IPS DF 19.7 (cell line): Measurements from ENCODE around the gene FBXL13.
"Not testable (repeated sequence)": the region's sequence is repeated elsewhere in the genome, so short reads cannot be mapped to it uniquely, and the experiment has no call there.

Experiments used
- DNase-seq: peaks from one replicate; pipeline ENCODE4 v3.0.0-alpha.2; 2013; ENCODE audit warnings: low read depth, low spot score

FBXL13 gene

DNA sequence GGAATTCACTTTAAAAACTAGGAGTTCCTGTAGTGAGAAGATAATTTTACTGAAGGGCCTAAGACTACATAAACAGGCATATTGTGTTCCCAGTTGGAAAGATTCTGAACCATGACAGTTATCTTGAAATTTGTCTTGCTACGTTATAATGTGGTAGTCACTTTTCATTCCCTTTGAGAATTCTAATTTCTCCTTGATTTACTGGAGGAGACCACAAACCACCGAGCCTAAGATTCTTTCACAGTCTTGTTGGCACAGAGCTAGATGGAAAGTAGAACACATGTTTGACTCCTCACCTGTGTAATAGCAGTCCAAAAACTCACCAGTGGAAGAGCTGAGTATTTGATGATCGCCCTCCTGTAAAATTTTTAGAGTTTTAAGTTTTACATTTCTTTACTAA, 5.2 kb upstream of the FBXL13 start:
- DNase-seq: no peak

DNA sequence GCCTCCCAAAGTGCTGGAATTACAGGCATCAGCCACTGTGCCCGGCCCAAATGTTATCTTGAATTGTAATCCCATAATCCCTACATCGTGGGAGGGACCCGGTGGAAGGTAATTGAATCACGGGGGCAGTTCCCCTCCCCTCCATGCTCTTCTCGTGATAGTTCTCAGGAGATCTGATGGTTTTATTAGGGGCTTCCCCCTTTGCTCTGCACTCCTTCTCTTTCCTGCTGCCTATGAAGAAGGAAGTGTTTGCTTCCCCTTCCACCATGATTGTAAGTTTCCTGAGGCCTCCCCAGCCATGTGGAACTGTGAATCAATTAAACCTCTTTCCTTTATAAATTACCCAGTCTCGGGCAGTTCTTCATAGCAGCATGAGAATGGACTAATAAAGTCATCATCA, 3.6 kb upstream of the FBXL13 start:
- not testable (repeated sequence) for DNase-seq

DNA sequence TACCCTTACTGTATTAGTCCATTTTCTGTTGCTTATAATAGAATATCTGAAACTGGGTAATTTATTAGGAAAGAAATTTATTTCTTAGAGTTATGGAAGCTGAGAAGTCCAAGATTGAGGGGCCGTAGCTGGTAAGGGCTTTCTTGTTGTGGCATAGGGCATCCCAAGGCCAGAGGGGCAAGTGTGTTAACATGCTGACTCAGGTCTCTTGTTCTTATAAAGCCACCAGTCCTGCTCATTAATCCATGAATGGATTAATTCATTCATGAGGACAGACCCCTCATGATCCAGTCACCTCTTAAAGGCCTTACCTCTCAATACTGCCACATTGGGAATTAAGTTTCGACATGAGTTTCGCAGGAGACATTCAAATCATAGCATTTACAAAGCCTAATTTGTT, 2.7 kb upstream of the FBXL13 start:
- no peak for DNase-seq

DNA sequence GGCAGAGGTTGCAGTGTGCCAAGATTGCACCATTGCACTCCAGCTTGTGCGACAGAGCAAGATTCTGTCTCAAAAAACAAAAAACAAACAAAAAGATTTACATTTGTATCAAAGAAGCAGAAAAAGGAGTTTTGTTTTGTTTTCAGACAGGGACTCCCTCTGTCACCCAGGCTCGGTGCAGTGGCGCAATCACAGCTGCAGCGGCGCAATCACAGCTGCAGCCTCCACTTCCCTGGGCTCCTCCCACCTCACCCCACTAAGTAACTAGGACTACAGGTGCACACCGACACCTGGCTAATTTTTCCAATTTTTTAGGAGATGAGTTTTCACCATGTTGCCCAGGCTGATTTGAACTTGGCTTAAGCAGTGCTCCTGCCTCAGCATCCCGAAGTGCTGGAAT, 2.2 kb upstream of the FBXL13 start:
- DNase-seq: no peak

DNA sequence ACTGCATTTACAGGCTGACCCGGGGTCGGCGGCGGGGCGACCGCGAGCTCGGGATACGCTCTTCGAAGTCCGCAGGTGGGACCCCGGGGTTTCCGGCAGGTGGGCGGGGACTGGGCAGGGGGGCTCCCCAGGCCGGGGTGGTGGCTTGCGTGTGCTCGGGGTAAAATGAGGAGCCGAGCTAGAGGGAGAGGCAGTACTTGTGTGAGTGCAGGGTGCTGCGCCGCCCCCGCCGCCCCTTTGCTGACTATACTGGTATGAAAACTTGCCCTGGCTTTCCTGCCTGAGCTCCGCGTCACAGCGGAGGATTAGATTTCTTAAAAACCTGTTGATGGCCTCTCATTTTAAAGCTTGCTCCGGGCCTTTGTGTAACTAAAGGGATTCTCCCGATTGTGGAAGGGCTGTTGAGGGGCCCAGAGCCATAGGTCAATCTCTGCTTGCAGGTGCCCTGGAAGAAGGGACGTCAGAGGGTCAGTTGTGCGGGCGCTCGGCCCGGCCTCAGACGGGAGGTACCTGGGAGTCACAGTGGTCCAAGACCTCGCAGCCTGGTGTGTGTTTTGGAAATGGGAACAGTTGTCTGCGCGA, 832 bp upstream of the FBXL13 start:
- DNase-seq: no peak

DNA sequence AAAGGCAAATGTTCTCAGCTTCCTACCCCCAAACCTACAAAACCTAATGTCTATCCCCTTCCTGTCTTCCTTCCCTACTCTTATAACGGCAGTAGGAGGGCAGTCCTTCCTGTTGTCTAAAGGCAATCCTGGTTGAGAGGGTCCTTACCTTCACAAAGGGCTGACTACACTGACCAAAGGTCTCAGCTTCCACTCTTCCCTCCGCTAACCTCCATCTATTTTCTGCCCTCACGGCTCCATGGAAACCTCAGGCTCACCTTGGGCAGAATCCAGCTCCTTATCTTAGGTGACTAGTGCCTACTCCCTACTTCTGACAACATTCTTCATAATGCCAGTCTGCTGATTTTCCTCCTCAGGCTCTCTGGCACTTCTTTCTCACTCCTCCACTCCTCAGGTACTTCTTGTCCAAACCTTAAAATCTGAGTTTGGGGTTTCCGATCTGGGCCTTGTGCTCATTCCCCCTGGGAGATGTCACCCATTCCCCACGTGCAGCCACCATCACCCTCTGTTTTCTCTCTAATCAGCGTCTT, 542 bp downstream of the FBXL13 start:
- no peak for DNase-seq

DNA sequence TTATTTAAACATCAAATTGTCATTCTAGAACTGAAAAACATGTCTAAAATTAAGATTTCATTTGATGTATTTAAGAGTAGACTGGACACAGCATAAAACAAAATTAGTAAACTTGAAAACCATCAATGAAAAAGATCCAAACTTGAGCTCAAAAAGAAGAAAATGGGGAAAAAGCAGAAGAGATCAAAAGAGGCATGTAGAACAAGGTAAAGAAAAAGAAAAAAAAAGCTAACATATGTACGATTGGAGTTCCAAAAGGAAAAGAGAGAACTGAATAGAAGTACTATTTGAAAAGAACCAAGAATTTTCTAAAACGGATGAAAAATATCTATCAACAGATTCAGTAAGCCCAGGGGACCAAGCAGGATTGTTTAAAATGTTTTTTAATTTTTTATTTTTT, 3.6 kb downstream of the FBXL13 start:
- no peak for DNase-seq

DNA sequence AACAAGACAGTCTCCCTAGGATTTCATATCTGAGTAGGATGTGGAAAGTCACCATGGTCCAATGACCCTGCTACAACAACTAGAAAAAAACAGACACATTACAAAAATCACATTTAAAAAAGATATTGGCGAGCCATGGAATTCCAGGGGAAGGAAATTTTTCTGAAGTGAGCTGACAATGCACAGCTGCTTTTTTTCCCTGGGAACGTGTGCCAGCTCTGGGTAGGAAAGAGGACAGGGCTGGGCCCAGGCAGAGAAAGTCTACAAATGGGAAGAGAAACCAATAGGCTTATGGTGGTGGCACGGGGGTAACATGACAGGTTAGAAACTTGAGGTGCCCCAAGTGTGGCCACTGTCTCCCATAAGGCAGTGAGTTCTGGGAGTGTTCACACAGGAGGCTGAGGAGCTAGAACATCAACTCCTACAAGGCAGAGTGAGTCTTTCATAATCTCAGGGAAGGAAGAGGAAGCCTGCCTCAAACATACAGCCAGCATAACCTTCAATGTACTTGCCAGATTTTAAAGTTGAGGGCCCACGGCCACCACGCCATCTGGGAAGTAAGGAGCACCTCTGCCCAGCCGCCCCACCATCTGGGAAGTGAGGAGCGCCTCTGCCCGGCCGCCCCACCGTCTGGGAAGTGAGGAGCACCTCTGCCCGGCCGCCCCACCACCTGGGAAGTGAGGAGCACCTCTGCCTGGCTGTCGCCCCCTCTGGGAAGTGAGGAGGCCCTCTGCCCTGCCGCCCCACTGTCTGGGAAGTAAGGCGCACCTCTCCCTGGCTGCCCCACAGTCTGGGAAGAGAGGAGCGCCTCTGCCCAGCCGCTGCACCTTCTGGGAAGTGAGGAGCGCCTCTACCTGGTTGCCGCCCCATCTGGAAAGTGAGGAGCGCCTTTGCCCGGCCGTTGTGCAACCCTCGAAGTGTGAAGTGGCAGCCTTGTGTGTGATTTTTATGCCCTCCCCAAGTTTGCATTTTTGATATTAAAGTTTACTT, 5.9 kb downstream of the FBXL13 start:
- DNase-seq: no peak

DNA sequence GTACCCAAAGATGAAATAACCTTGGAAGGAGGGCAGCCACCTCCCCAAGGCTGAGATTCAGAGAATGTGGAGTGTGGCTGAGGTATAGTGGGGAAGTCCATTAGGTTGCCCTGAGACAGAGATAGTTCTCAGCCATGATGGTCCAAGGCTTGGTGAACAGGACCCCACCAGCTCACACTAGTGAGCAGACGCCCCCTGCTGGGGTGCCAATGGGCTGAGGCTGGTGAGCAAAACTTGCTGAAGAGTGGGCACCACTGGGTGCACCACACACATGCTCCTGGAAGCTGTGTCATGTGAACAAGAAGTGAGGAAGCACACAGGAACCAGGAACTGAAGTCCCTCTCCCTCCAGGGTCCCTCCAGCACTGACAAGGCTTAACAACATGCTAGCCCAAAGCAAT, 8.9 kb downstream of the FBXL13 start:
- DNase-seq: no peak

DNA sequence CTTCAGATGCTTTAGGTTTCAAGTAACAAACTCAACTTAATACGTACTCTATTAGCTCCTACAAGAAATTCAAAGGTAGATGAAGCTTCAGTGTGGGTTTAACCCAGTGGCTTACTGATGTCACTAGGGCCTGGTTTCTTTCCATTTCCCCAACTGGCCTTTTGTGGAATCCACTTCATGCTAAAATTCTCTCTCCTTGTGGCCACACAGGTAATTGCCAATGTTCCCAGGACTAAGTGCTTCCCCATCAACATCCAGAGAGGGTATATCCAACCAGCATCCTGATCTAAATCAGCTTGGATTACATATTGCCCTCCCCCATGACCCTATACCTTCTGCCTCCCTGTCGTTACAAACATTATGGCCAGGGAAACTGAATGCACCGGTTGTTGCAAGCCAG, 10.7 kb downstream of the FBXL13 start:
- no peak for DNase-seq

DNA sequence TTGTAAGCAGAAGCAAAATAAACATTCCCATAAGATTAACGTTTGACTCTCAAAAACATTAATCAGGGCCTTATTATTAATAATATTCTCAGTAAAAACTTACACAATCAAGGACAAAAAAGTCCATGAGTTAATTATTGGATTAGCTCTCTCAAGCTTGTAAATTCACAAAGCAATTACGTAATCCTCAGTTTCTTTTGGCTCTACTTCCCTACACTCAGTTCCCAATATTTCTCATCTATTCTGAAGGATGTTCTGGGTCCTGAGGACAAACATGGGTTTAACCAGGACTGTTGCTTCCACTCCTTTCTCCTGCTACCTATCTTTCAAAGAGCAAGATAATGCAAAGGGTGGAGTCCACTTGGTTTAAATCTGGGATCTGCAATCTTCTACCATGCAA, 15.1 kb downstream of the FBXL13 start:
- DNase-seq: no peak

DNA sequence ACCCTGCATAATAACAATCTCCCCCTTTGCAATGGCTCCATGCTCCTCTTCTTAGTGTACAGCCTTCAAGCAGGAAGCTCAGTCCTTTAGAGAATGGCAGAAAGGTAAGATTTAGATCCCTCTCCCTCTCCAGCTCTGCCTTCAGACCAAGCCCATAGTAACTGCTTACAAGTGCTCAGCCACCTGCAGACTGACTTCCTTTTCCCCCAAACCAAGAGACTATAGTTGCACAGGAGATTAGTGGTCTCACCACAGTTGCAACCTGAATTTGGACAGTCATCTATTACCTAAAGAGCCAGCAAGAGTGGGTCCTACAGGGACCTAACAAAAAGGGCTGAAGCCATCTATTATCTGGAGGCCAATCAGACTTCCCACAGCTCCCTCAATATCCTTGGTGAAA, 16.5 kb downstream of the FBXL13 start:
- DNase-seq: no peak

DNA sequence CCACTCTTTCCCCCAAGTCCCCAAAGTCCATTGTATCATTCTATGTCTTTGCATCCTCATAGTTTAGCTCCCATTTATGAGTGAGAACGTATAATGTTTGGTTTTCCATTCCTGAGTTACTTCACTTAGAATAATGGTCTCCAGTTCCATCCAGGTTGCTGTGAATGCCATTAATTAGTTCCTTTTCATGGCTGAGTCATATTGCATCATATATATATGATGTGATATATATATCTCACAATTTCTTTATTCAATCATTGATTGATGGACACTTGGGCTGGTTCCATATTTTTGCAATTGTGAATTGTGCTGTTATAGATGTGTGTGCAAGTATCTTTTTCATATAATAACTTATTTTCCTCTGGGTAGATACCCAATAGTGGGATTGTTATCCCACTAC, 18.6 kb downstream of the FBXL13 start:
- DNase-seq: not testable (repeated sequence)

DNA sequence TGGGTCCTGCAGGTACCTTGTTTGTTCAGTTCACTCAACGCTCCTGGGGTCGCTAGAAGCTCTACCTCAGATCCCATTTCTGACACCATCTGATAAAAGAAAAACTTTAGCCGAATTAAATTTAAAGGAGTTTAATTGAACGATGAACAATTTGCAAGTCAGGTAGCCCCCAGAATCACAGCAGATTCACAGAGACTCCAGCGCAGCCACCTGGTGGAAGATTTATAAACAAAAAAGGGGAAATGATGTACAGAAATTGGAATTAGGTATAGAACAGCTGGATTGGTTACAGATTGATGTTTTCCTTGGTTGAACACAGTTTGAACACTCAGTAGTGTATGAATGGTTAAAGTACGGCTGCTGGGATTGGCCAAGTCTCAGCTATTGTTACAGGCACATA, 23.1 kb downstream of the FBXL13 start:
- no peak for DNase-seq

DNA sequence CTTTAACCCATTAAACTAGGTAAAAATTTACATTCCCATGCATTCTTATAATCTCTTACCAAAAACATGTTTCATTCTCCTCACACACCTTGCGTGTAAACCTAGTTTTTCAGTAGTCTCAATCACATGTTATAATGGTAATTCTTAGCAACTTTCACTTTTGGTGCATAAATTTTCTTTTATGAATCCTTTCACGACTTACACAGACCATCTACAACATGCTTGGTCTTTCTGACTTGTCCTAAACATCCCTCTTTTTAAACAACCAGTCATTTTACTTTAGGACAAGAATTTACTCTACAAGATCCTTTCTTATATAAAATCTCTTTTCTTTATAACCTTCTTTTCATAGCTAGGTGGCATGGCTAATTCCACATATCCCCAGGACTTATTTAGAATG, 25.8 kb downstream of the FBXL13 start:
- DNase-seq: no peak

DNA sequence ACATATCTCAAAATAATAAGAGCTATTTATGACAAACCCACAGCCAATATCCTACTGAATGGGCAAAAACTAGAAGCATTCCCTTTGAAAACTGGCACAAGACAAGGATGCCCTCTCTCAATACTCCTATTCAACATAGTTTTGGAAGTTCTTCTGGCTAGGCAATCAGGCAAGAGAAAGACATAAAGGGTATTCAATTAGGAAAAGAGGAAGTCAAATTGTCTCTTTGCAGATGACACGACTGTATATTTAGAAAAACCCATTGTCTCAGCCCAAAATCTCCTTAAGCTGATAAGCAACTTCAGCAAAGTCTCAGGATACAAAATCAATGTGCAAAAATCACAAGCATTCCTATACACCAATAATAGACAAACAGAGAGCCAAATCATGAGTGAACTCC, 32.8 kb downstream of the FBXL13 start:
- not testable (repeated sequence) for DNase-seq

DNA sequence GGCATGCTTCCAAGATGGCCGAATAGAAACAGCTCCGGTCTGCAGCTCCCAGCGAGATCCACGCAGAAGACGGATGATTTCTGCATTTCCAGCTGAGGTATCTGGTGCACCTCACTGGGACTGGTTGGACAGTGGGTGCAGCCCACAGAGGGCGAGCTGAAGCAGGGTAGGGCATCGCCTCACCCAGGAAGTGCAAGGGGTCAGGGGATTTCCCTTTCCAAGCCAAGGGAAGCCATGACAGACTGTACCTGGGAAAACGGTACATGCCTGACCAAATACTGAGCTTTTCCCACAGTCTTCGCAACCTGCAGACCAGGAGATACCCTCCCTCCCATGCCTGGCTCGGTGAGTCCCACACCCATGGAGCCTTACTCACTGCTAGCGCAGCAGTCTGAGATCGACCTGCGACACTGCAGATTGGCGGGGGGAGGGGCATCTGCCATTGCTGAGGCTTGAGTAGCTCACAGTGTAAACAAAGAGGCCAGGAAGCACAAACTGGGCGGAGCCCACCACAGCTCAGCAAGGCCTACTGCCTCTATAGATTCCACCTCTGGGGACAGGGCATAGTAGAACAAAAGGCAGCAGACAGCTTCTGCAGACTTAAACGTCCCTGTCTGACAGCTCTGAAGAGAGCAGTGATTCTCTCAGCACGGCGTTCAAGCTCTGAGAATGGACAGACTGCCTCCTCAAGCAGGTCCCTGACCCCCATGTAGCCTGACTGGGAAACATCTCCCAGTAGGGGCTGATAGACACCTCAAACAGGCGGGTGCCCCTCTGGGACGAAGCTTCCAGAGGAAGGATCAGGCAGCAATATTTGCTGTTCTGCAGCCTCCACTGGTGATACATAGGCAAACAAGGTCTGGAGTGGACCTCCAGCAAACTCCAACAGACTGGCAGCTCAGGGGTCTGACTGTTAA, 36.5 kb downstream of the FBXL13 start:
- DNase-seq: not testable (repeated sequence)

DNA sequence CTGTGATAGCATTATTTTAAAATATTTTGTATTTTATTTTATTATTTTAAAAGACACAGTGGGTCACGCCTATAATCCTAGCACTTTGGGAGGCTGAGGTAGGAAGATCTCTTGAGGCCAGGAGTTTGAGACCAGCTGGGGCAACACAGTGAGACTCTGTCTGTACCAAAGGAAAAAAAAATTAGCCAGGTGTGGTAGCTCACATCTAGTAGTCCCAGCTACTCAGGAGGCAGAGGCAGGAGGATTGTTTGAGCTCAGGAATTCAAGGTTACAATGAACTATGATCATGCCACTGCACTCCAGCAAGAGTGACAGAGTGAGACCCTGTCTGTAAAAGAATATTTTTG, 37.1 kb downstream of the FBXL13 start:
- DNase-seq: no peak

DNA sequence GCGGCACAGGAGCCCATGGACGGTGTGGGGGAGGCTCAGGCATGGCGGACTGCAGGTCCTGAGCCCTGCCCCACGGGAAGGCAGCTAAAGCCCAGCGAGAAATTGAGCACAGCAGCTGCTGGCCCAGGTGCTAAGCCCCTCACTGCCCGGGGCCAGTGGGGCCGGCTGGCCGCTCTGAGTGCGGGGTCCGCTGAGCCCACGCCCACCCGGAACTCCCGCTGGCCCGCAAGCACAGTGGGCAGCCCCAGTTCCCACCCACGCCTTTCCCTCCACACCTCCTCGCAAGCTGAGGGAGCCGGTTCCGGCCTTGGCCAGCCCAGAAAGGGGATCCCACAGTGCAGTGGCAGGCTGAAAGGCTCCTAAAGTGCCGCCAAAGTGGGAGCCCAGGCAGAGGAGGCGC, 40.3 kb downstream of the FBXL13 start:
- not testable (repeated sequence) for DNase-seq

DNA sequence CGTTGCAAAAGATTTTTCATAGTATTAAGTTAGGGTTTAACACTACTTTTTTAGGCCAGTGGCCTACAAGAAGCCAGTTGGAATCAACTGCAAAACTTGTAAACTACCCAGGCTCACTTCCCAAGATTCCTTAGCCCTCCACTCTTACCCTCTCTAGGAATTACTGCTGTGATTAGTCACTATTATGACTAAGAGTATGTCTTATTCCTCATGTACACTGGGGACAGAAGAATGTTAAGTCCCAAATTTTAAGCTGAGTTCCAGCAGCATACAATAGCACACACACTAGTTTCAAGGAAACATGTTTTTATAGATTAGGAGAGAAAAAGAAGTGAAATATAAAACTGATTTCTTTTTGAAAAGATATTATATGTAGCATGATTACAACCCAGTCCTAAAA, 42.8 kb downstream of the FBXL13 start:
- no peak for DNase-seq

DNA sequence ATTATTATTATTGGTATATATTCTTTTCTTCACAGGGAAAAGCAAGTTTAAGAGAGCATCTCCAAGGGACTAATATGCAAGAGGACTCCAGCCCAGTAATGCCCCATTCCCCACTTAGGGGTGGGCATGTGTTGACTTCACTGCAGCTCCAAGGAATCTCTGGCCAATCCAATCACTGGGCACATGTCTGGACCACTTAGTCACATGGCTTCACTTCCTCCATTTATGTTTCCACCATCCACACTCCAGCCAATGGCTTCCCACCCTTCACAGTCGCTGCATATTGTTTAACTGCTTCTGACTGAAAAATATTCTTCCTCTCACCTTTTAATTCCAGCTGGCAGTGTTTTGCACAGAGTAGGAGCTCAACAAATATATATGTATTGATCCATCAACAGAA, 43.6 kb downstream of the FBXL13 start:
- DNase-seq: no peak

DNA sequence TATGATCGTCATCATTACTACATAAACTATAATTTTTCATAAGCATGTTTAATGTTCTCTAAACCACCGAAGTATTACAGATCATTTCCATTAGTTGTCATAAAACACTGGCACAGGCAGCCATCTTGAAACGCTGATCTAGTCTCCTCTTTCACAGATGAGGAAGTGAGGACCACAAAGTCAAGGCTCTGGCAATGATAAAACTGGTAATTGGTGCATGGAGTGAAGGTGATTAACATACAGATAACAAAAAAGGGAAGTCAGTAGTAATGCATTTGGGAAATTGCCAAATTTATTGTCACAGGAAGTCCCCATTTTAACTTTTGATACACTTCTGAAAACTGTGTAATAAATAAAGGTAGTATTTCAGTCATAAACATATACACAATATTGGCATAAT, 49.3 kb downstream of the FBXL13 start:
- no peak for DNase-seq
